ENCODE data around the gene PPP1R36.
A peak's percentile ranks its signal among the peaks of the same experiment; 100 is the strongest.
"Not testable (repeated sequence)": the region's sequence is repeated elsewhere in the genome, so short reads cannot be mapped to it uniquely, and the experiment has no call there.

The PPP1R36 gene

GRCh38 chr14:64563696-64564095, 13.9 kb downstream of the PPP1R36 start:
- DNase-seq: peak in 5 of 56 donors; percentile 7 to 37 (median 20)

GRCh38 chr14:64566651-64567122, 16.9 kb downstream of the PPP1R36 start:
- DNase-seq: peak in 13 of 56 donors; percentile 10 to 35 (median 22)

GRCh38 chr14:64569138-64569631, 19.4 kb downstream of the PPP1R36 start:
- DNase-seq: peak in 40 of 56 donors; percentile 1 to 73 (median 34)

- DNase-seq: not testable (repeated sequence)
These were observed 19.9 kb downstream of the PPP1R36 start for GRCh38 chr14:64569646-64570045.

GRCh38 chr14:64572386-64573104, 22.8 kb downstream of the PPP1R36 start:
- DNase-seq: peak in 34 of 56 donors; percentile 4 to 61 (median 28)

GRCh38 chr14:64573109-64573508, 23.3 kb downstream of the PPP1R36 start:
- peak in 31 of 56 donors; percentile 10 to 79 (median 36) for DNase-seq

GRCh38 chr14:64574371-64575107, 24.8 kb downstream of the PPP1R36 start:
- no peak for DNase-seq

- no peak for DNase-seq
These were observed 27.4 kb downstream of the PPP1R36 start for GRCh38 chr14:64577211-64577610.

- no peak for DNase-seq
These were observed 30.7 kb downstream of the PPP1R36 start for GRCh38 chr14:64580467-64580866.

GRCh38 chr14:64581363-64581762, 31.6 kb downstream of the PPP1R36 start:
- no peak for DNase-seq

- no peak for DNase-seq
These were observed 32.1 kb downstream of the PPP1R36 start for GRCh38 chr14:64581817-64582216.

GRCh38 chr14:64584190-64584589, 34.4 kb downstream of the PPP1R36 start:
- no peak for DNase-seq

GRCh38 chr14:64591809-64592208, 42.0 kb downstream of the PPP1R36 start:
- no peak for DNase-seq

- no peak for DNase-seq
These were observed 44.7 kb downstream of the PPP1R36 start for GRCh38 chr14:64594438-64594837.

- DNase-seq: no peak
These were observed 48.6 kb downstream of the PPP1R36 start for GRCh38 chr14:64598404-64598803.

GRCh38 chr14:64601571-64601970, 51.8 kb downstream of the PPP1R36 start:
- DNase-seq: no peak

- DNase-seq: no peak
These were observed 53.1 kb downstream of the PPP1R36 start for GRCh38 chr14:64602826-64603225.

GRCh38 chr14:64604001-64604400, 54.2 kb downstream of the PPP1R36 start:
- no peak for DNase-seq

- no peak for DNase-seq
These were observed 55.1 kb downstream of the PPP1R36 start for GRCh38 chr14:64604881-64605280.

GRCh38 chr14:64605926-64606685, 56.3 kb downstream of the PPP1R36 start:
- DNase-seq: no peak

GRCh38 chr14:64610049-64610746, 60.4 kb downstream of the PPP1R36 start:
- no peak for DNase-seq

Data from amygdala (tissue), 56 donors.